ENCODE data around the gene CTDSPL. TPM values are rescaled to one million over a fixed set of nuclear protein-coding genes. Genes with fewer than 3 reads are reported as not detected.
"Not testable (repeated sequence)": the region's sequence is repeated elsewhere in the genome, so short reads cannot be mapped to it uniquely, and the experiment has no call there.

The CTDSPL gene
- total RNA-seq, 1 donor from 2014 or later = 11.8 TPM

GRCh38 chr3:38028621-38029361, 167.1 kb downstream of the CTDSPL start:
- Mint-ChIP-seq H3K27ac (no peak overlapping the region), H3K36me3 (ENCODE audit: low read depth) (no peaks in the 10 kb centered on the region), H3K27me3 (ENCODE audit: low read depth) (peaks cover 32% of the 10 kb centered on the region), H3K4me1 (ENCODE audit: low read depth) (peaks cover 15% of the 10 kb centered on the region), H3K4me3 (ENCODE audit: low read depth) (peak overlapping the region; percentile 48), H3K9me3 (no peaks in the 10 kb centered on the region)
- intact Hi-C loops (cut with micrococcal nuclease) = no loop called here
- DNase-seq (ENCODE audit: low spot score) = no peak

DNA sequence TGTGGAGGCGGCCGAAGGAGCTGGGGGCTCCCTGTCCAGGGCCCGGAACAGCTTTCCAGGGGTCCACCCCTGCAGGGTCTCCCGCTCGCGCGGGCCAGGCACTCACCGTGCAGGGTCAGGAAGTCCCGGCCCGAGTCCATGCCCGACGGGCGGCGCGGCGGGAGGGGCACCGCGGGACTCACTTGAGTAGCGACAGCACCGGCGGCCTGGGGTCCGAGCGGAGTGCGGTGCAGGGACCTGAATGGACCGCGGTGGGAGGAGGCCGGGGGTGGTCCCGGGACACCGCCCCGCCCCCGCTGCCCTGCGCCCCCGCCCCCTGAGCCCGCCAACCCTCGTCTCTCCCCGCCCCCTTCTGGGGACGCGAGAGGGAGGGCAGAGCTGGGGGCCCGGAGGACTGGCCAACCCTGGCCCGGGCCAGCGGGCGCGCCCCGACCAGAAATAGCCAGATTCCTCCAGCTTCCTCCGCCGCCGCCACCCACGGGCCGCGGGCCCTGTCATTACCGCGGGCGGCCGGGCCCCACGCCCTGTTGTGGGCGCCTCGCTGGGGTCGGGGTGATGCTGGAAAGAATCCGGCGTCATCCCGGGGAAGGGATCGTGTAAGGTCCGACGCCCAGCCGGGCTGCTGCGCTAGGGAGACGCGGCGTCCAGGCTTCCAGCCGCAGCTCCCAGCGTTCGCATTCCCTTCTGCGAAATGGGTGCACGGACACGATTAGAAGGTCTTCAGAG, 167.9 kb downstream of the CTDSPL start, which contains the start of gene PLCD1:
PLCD1 (minus strand) TSS at position 243 of the 726 bp plus-strand sequence; CDS start at position 140, 103 bp downstream.
- Mint-ChIP-seq H3K4me1 (ENCODE audit: low read depth) (peaks cover 13% of the 10 kb centered on the region), H3K9me3 (no peaks in the 10 kb centered on the region), H3K27ac (no peak within 1 kb of the TSS), H3K36me3 (ENCODE audit: low read depth) (no peaks in the 10 kb centered on the region), H3K4me3 (ENCODE audit: low read depth) (peak within 1 kb of the TSS; percentile 48), H3K27me3 (ENCODE audit: low read depth) (peaks cover 35% of the 10 kb centered on the region)
- intact Hi-C loops (cut with micrococcal nuclease) = loop anchor here (10.0 kb wide), 1 partner anchor 125 kb away; no protein-coding TSS in a partner anchor
- DNase-seq (ENCODE audit: low spot score) = no peak

DNA sequence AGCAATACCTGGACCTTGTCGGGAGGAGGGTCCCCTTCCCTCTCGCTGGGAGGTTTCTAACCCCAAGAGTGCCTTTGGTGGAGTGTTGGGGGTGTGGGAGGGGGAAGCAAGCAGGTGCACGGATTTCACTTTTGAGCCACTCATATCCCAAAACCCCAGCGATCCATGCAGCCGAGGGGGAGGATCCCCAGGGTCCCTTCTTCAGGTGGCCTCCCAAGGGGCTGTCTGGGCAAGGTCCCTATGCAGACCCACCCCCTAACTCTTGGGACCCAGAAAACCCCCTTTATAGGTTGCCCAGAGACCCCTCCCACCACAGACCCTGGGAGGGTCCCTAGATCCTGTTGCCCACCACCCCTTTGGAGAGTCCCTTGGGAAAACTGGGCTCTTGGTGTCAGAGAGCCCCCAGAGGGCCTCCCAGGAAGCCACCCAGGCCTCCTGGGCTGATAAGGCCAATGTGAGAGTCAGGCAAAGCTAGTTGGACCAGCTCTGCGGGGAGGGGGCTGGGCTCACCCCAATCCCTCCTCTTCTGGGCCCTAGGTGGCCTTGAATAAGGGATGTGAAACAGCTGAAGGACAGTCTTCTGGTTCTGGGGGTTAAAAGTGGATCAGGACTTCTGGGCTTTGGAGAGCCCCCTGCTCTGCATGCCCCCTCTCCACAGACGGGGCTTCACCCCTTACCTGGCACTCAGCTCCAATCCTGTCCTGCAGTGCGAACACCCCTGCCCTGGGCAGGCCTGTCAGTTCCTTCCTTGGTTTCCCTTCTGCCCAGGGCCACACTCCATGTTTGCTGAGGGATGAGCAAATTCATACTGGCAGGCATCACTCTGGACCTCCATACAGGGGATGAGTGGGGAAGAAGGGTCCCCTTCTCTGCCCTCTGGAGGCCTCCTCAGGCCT, 168.7 kb downstream of the CTDSPL start:
- Mint-ChIP-seq H3K36me3 (ENCODE audit: low read depth) (no peaks in the 10 kb centered on the region), H3K9me3 (no peaks in the 10 kb centered on the region), H3K4me3 (ENCODE audit: low read depth) (peak overlapping the region; percentile 5), H3K4me1 (ENCODE audit: low read depth) (peaks cover 13% of the 10 kb centered on the region), H3K27ac (no peak overlapping the region), H3K27me3 (ENCODE audit: low read depth) (peaks cover 37% of the 10 kb centered on the region)
- no peak for DNase-seq (ENCODE audit: low spot score)
- intact Hi-C loops (cut with micrococcal nuclease) = loop anchor here (1.0 to 10.0 kb wide), 2 partner anchors 9 to 126 kb away; partner anchors contain the start of gene DLEC1

DNA sequence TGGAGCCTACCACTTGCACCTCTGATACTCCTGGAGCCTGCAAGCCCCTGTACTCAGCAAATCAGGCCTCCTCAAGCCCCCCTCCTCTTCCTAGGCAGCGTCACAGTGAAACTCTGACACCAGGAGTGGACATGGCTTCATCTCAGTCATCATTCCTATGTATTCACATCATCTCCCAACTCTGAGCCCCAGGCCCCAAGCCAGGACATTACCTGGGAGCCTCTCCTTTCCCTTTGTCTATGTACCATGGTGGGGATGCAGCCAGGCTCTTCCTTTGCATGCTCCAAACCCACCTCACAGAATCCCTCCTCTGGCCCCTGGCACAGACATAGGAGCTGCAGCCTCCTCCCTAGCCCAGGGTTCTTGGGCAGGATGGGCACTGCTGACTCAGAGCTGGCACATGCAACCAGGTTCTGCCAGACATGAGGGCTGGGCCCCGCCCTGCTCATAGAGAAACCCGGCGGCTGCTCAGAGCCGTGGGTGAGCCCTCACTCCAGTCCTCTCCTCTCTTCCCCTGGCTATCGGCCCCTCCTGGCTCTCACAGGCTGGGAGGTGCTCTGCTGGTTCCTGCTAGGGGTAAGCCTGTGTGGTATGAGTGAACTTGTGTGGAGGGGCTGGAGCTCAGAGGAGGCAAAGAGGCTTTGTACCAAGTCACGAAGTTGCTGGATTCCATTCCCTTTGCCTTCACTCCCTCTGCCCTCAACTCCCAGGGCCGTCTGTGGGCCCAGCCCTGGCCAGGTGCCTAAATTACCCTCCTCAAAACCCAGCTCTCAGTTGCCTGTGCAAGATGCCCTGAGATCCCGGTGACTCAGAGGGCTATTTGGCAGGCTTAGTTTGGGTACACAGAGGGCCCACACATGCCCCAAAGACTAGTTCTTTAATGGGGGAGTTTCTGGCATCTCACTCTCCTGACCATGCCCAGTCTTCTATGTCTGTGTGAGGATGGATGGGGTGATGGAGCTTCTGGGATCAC, 169.6 kb downstream of the CTDSPL start:
- H3K4me3 Mint-ChIP-seq (ENCODE audit: low read depth) = no peak overlapping the region
- H3K27me3 Mint-ChIP-seq (ENCODE audit: low read depth) = peaks cover 35% of the 10 kb centered on the region

GRCh38 chr3:38032328-38032865, 170.7 kb downstream of the CTDSPL start:
- Mint-ChIP-seq H3K4me3 (ENCODE audit: low read depth) (no peak overlapping the region), H3K4me1 (ENCODE audit: low read depth) (peaks cover 13% of the 10 kb centered on the region), H3K9me3 (no peaks in the 10 kb centered on the region), H3K36me3 (ENCODE audit: low read depth) (no peaks in the 10 kb centered on the region), H3K27me3 (ENCODE audit: low read depth) (peaks cover 29% of the 10 kb centered on the region), H3K27ac (no peak overlapping the region)
- intact Hi-C loops (cut with micrococcal nuclease) = loop anchor here (10.0 kb wide), 1 partner anchor 128 kb away; no protein-coding TSS in a partner anchor
- no peak for DNase-seq (ENCODE audit: low spot score)

More for the DNA sequence above, 169.6 kb downstream of the CTDSPL start:
- no peak for DNase-seq (ENCODE audit: low spot score)
- H3K36me3 Mint-ChIP-seq (ENCODE audit: low read depth) = no peaks in the 10 kb centered on the region
- H3K9me3 Mint-ChIP-seq = no peaks in the 10 kb centered on the region
- intact Hi-C loops (cut with micrococcal nuclease) = loop anchor here (1.0 to 10.0 kb wide), 2 partner anchors 8 to 127 kb away; partner anchors contain the start of gene DLEC1
- H3K4me1 Mint-ChIP-seq (ENCODE audit: low read depth) = peaks cover 9% of the 10 kb centered on the region
- no peak overlapping the region for H3K27ac Mint-ChIP-seq

GRCh38 chr3:38033586-38033985, 171.9 kb downstream of the CTDSPL start:
- Mint-ChIP-seq H3K27me3 (ENCODE audit: low read depth) (peaks cover 17% of the 10 kb centered on the region), H3K4me1 (ENCODE audit: low read depth) (peaks cover 24% of the 10 kb centered on the region)
- H3K4me3 Mint-ChIP-seq (ENCODE audit: low read depth); H3K36me3 Mint-ChIP-seq (ENCODE audit: low read depth); DNase-seq (ENCODE audit: low spot score); H3K9me3 Mint-ChIP-seq; H3K27ac Mint-ChIP-seq: not testable (repeated sequence)
- intact Hi-C loops (cut with micrococcal nuclease) = loop anchor here (10.0 kb wide), 1 partner anchor 129 kb away; no protein-coding TSS in a partner anchor

Other genes with a start within 250 kb of the CTDSPL start
- 11.8 and 12.8 TPM in 2 replicates for gene VILL, start 128.9 kb downstream of the CTDSPL start, total RNA-seq
- 4.3 and 6.9 TPM in 2 replicates for gene PLCD1, start 167.8 kb downstream of the CTDSPL start, total RNA-seq
- 0.02 and 0.16 TPM in 2 replicates for gene DLEC1, start 177.3 kb downstream of the CTDSPL start, total RNA-seq

All from activated T-helper 2 cell treated with anti-CD3 and anti-CD28 coated beads, Interferon-gamma antibody, Interleukin-2, Interleukin-4, amounts not matched to agents 10 μg/mL and 5 μg/mL and 100 μg/mL, durations not matched to agents 14 hours and 24 hours and 36 hours (primary cell).